ENCODE measurements around the gene RTN4IP1. TPM values are rescaled to one million over a fixed set of nuclear protein-coding genes. Genes with fewer than 3 reads are reported as not detected.

The RTN4IP1 gene
- total RNA-seq, 2 donors from 2014 or later: 7.1 to 8.9 TPM

- TF ChIP-seq CTCF (conservative IDR thresholded peaks at IDR 0.05): no peak
- Mint-ChIP-seq H3K9me3 (no peaks in the 10 kb centered on the region), H3K27me3 (ENCODE audit: insufficient read depth) (no peaks in the 10 kb centered on the region), H3K27ac (no peak overlapping the region), H3K36me3 (ENCODE audit: low read depth) (peaks cover 1% of the 10 kb centered on the region), H3K4me1 (peaks cover 39% of the 10 kb centered on the region), H3K4me3 (no peak overlapping the region)
- H3K27ac ChIP-seq (ENCODE audit: low read depth, low read length): peak overlapping the region; percentile 13
- WGBS, 2 experiments (ENCODE audit: insufficient coverage in 1 of 2, insufficient read length in 1 of 2): 85 to 100% methylated on average over 1 of the region's 1 CpG
- H3K36me3 ChIP-seq (ENCODE audit: control insufficient read depth, insufficient read depth, low read length): no peaks in the 10 kb centered on the region
- no peaks in the 10 kb centered on the region for H3K9me3 ChIP-seq (ENCODE audit: control insufficient read depth, low read length)
- no peaks in the 10 kb centered on the region for H3K4me1 ChIP-seq (ENCODE audit: control insufficient read depth, insufficient read depth, low read length)
- no peak overlapping the region for H3K4me3 ChIP-seq (ENCODE audit: low read length)
- no peaks in the 10 kb centered on the region for H3K27me3 ChIP-seq (ENCODE audit: control insufficient read depth, insufficient read depth, low read length, poor library complexity, severe bottlenecking)
- no peak overlapping the region for H3K9ac ChIP-seq (ENCODE audit: extremely low read depth, low read length, poor library complexity, severe bottlenecking)
- DNase-seq: no peak
Observed at GRCh38 chr6:106614166-106614565, 15.1 kb downstream of the RTN4IP1 start.

- DNase-seq: no peak
Observed at GRCh38 chr6:106613590-106613989, 15.7 kb downstream of the RTN4IP1 start.

GRCh38 chr6:106612671-106613416, 16.5 kb downstream of the RTN4IP1 start:
- no peaks in the 10 kb centered on the region for H3K36me3 ChIP-seq (ENCODE audit: control insufficient read depth, insufficient read depth, low read length)
- Mint-ChIP-seq H3K4me1 (peaks cover 31% of the 10 kb centered on the region), H3K27ac (no peak overlapping the region), H3K27me3 (ENCODE audit: insufficient read depth) (no peaks in the 10 kb centered on the region), H3K4me3 (no peak overlapping the region), H3K36me3 (ENCODE audit: low read depth) (peaks cover 1% of the 10 kb centered on the region), H3K9me3 (no peaks in the 10 kb centered on the region)
- DNase-seq: no peak
- no peaks in the 10 kb centered on the region for H3K4me1 ChIP-seq (ENCODE audit: control insufficient read depth, insufficient read depth, low read length)
- H3K4me3 ChIP-seq (ENCODE audit: low read length): no peak overlapping the region
- H3K27ac ChIP-seq (ENCODE audit: low read depth, low read length): no peak overlapping the region
- H3K9me3 ChIP-seq (ENCODE audit: control insufficient read depth, low read length): no peaks in the 10 kb centered on the region
- WGBS, 2 experiments (ENCODE audit: insufficient coverage in 1 of 2, insufficient read length in 1 of 2): 89 to 92% methylated on average over 1 to 7 of the region's 9 CpGs
- TF ChIP-seq CTCF (conservative IDR thresholded peaks at IDR 0.05): no peak
- no peak overlapping the region for H3K9ac ChIP-seq (ENCODE audit: extremely low read depth, low read length, poor library complexity, severe bottlenecking)
- no peaks in the 10 kb centered on the region for H3K27me3 ChIP-seq (ENCODE audit: control insufficient read depth, insufficient read depth, low read length, poor library complexity, severe bottlenecking)

More at GRCh38 chr6:106613590-106613989, 15.7 kb downstream of the RTN4IP1 start:
- Mint-ChIP-seq H3K9me3 (no peaks in the 10 kb centered on the region), H3K27me3 (ENCODE audit: insufficient read depth) (no peaks in the 10 kb centered on the region), H3K27ac (no peak overlapping the region), H3K4me3 (no peak overlapping the region), H3K4me1 (peaks cover 36% of the 10 kb centered on the region), H3K36me3 (ENCODE audit: low read depth) (peaks cover 1% of the 10 kb centered on the region)
- no peaks in the 10 kb centered on the region for H3K9me3 ChIP-seq (ENCODE audit: control insufficient read depth, low read length)
- H3K9ac ChIP-seq (ENCODE audit: extremely low read depth, low read length, poor library complexity, severe bottlenecking): no peak overlapping the region
- H3K27ac ChIP-seq (ENCODE audit: low read depth, low read length): no peak overlapping the region
- 61 to 80% methylated on average over 1 of the region's 1 CpG for WGBS, 2 experiments (ENCODE audit: insufficient coverage in 1 of 2, insufficient read length in 1 of 2)
- no peak overlapping the region for H3K4me3 ChIP-seq (ENCODE audit: low read length)
- no peaks in the 10 kb centered on the region for H3K36me3 ChIP-seq (ENCODE audit: control insufficient read depth, insufficient read depth, low read length)
- no peaks in the 10 kb centered on the region for H3K4me1 ChIP-seq (ENCODE audit: control insufficient read depth, insufficient read depth, low read length)
- no peak for TF ChIP-seq CTCF (conservative IDR thresholded peaks at IDR 0.05)
- no peaks in the 10 kb centered on the region for H3K27me3 ChIP-seq (ENCODE audit: control insufficient read depth, insufficient read depth, low read length, poor library complexity, severe bottlenecking)

All from endodermal cell (in vitro differentiated cells).